KOPT-K1 (cell line): ENCODE results near the gene CD59.
"Not testable (repeated sequence)": the region's sequence is repeated elsewhere in the genome, so short reads cannot be mapped to it uniquely, and the experiment has no call there.

ENCODE experiments used
- H3K27ac ChIP-seq: fragments of 200-600 bp; sonication (generic); 2 replicates; pipeline ENCODE4 v1.5.1; 2016; ENCODE audit warnings: antibody characterized with exemption, mild to moderate bottlenecking, low read depth, low read length; ENCODE audit not compliant: poor library complexity, severe bottlenecking
- H3K36me3 ChIP-seq: fragments of 200-600 bp; sonication (generic); 2 replicates; pipeline ENCODE4 v1.5.1; 2017; ENCODE audit warnings: antibody characterized with exemption, mild to moderate bottlenecking, low read length, moderate library complexity; ENCODE audit not compliant: insufficient read depth
- H3K9me3 ChIP-seq: fragments of 200-600 bp; sonication (generic); 2 replicates; pipeline ENCODE4 v1.5.1; 2017; ENCODE audit warnings: antibody characterized with exemption, low read length, mild to moderate bottlenecking; ENCODE audit not compliant: insufficient read depth, poor library complexity, severe bottlenecking

Gene CD59

GRCh38 chr11:33730716-33731115, 5.5 kb downstream of the CD59 start:
- Histone ChIP-seq H3K27ac (no peak overlapping the region), H3K36me3 (no peaks in the 10 kb centered on the region), H3K9me3 (no peaks in the 10 kb centered on the region)

GRCh38 chr11:33729072-33729664, 7.1 kb downstream of the CD59 start:
- not testable (repeated sequence) for H3K36me3 ChIP-seq

GRCh38 chr11:33727539-33727938, 8.7 kb downstream of the CD59 start:
- H3K27ac ChIP-seq, H3K9me3 ChIP-seq, H3K36me3 ChIP-seq: not testable (repeated sequence)

More at GRCh38 chr11:33729072-33729664, 7.1 kb downstream of the CD59 start:
- not testable (repeated sequence) for H3K9me3 ChIP-seq, H3K27ac ChIP-seq

- H3K36me3 ChIP-seq = no peaks in the 10 kb centered on the region
- H3K9me3 ChIP-seq = no peaks in the 10 kb centered on the region
- H3K27ac ChIP-seq = no peak overlapping the region
Measured at GRCh38 chr11:33725496-33725895, 10.7 kb downstream of the CD59 start.

GRCh38 chr11:33724644-33725035, 11.6 kb downstream of the CD59 start:
- Histone ChIP-seq H3K27ac (no peak overlapping the region), H3K36me3 (no peaks in the 10 kb centered on the region), H3K9me3 (no peaks in the 10 kb centered on the region)

- H3K27ac ChIP-seq = no peak overlapping the region
- no peaks in the 10 kb centered on the region for H3K9me3 ChIP-seq
- no peaks in the 10 kb centered on the region for H3K36me3 ChIP-seq
Measured at GRCh38 chr11:33723238-33723881, 12.9 kb downstream of the CD59 start.

- Histone ChIP-seq H3K36me3 (no peaks in the 10 kb centered on the region), H3K9me3 (no peaks in the 10 kb centered on the region), H3K27ac (no peak overlapping the region)
Measured at GRCh38 chr11:33722590-33723234, 13.5 kb downstream of the CD59 start.

- no peaks in the 10 kb centered on the region for H3K9me3 ChIP-seq
- H3K36me3 ChIP-seq = peaks cover under 1% of the 10 kb centered on the region; the same call in 1 of the 2 replicates
- no peak overlapping the region for H3K27ac ChIP-seq
Measured at GRCh38 chr11:33721984-33722383, 14.2 kb downstream of the CD59 start.

- Histone ChIP-seq H3K27ac (no peak overlapping the region), H3K9me3 (no peaks in the 10 kb centered on the region), H3K36me3 (peaks cover 6% of the 10 kb centered on the region; the same call in 1 of the 2 replicates)
Measured at GRCh38 chr11:33721426-33721825, 14.8 kb downstream of the CD59 start.

- Histone ChIP-seq H3K27ac (peak overlapping the region; percentile 33), H3K36me3 (peaks cover 7% of the 10 kb centered on the region; the same call in 1 of the 2 replicates)
Measured at GRCh38 chr11:33719587-33719986, 16.6 kb downstream of the CD59 start.

GRCh38 chr11:33718440-33718839, 17.8 kb downstream of the CD59 start:
- peaks cover 14% of the 10 kb centered on the region for H3K36me3 ChIP-seq
- no peak overlapping the region for H3K27ac ChIP-seq

More at GRCh38 chr11:33719587-33719986, 16.6 kb downstream of the CD59 start:
- no peaks in the 10 kb centered on the region for H3K9me3 ChIP-seq

GRCh38 chr11:33716243-33716642, 20.0 kb downstream of the CD59 start:
- no peaks in the 10 kb centered on the region for H3K9me3 ChIP-seq
- H3K27ac ChIP-seq = no peak overlapping the region
- H3K36me3 ChIP-seq = peaks cover 14% of the 10 kb centered on the region

More at GRCh38 chr11:33718440-33718839, 17.8 kb downstream of the CD59 start:
- H3K9me3 ChIP-seq = no peaks in the 10 kb centered on the region

- no peaks in the 10 kb centered on the region for H3K9me3 ChIP-seq
- no peak overlapping the region for H3K27ac ChIP-seq
- peaks cover 28% of the 10 kb centered on the region for H3K36me3 ChIP-seq
Measured at GRCh38 chr11:33713856-33714398, 22.3 kb downstream of the CD59 start.

GRCh38 chr11:33713151-33713855, 22.9 kb downstream of the CD59 start:
- H3K36me3 ChIP-seq = peaks cover 34% of the 10 kb centered on the region
- H3K27ac ChIP-seq = no peak overlapping the region

GRCh38 chr11:33712436-33712835, 23.8 kb downstream of the CD59 start:
- H3K36me3 ChIP-seq = peaks cover 34% of the 10 kb centered on the region
- H3K27ac ChIP-seq = no peak overlapping the region
- H3K9me3 ChIP-seq = no peaks in the 10 kb centered on the region

More at GRCh38 chr11:33713151-33713855, 22.9 kb downstream of the CD59 start:
- no peaks in the 10 kb centered on the region for H3K9me3 ChIP-seq
